Thoracic aorta (tissue), 2 donors: ENCODE results near the gene CTCFL. TPM values are rescaled to one million over a fixed set of nuclear protein-coding genes. Genes with fewer than 3 reads are reported as not detected.

Source experiments
- ATAC-seq: fragments of 150-250 bp; one replicate; pipeline ENCODE4 v1.8.0; 2017; ENCODE audit warnings: low read depth; ENCODE audit not compliant: insufficient number of reproducible peaks, low FRiP score
- DNase-seq: peaks from one replicate; pipeline ENCODE4 v3.0.0-alpha.2; 2020; ENCODE audit warnings: low spot score
- H3K27ac ChIP-seq, 2 donors: fragments of 200-600 bp; sonication (generic); 1 replicate in 1 of 2; 2 replicates in 1 of 2; pipeline ENCODE4 v1.5.1; 2016; ENCODE audit warnings: mild to moderate bottlenecking in 2 of 2, moderate library complexity in 2 of 2
- H3K27me3 ChIP-seq: fragments of 200-600 bp; sonication (generic); replicated peaks from 2 replicates; pipeline ENCODE4 v1.6.0; 2016; ENCODE audit warnings: mild to moderate bottlenecking; ENCODE audit not compliant: insufficient read depth
- H3K36me3 ChIP-seq: fragments of 200-600 bp; sonication (generic); one replicate; pipeline ENCODE4 v1.5.1; 2016
- H3K4me1 ChIP-seq, 2 donors: fragments of 200-600 bp; sonication (generic); 1 replicate in 1 of 2; 2 replicates in 1 of 2; pipeline versions ENCODE4 v1.5.1 to v1.6.0; 2016; ENCODE audit warnings: low read depth in 2 of 2, mild to moderate bottlenecking in 1 of 2; ENCODE audit not compliant: control insufficient read depth in 1 of 2
- H3K4me3 ChIP-seq: fragments of 200-600 bp; sonication (generic); 2 replicates; pipeline ENCODE4 v1.5.1; 2016; ENCODE audit warnings: mild to moderate bottlenecking
- H3K9me3 ChIP-seq: fragments of 200-600 bp; sonication (generic); 2 replicates; pipeline ENCODE4 v1.5.1; 2016
- CTCF ChIP-seq: fragments of 200-600 bp; sonication (generic); IDR thresholded peaks from one replicate; pipeline ENCODE4 v1.5.1; 2019; ENCODE audit warnings: antibody characterized with exemption
- total RNA-seq, 2 donors: library from RNA; depleted of rRNA; stranded (reverse); fragments of >200 nt; gene quantifications; one replicate each; pipeline versions ENCODE4 v1.1.0 to v1.2.3, GENCODE V29; 2016

Gene CTCFL
- total RNA-seq, 2 donors from 2014 or later, result not detected

- no peak for TF ChIP-seq CTCF
- H3K36me3 ChIP-seq, result no peaks in the 10 kb centered on the region
- DNase-seq (no peak), ATAC-seq (no peak)
- peaks cover 2 to 16% of the 10 kb centered on the region in 2 donors for H3K4me1 ChIP-seq
- H3K27me3 ChIP-seq, result no peaks in the 10 kb centered on the region
- no peak overlapping the region for H3K4me3 ChIP-seq
- no peak overlapping the region for H3K27ac ChIP-seq
- no peaks in the 10 kb centered on the region for H3K9me3 ChIP-seq
Observed at GRCh38 chr20:57462781-57463180, 62.2 kb downstream of the CTCFL start.

GRCh38 chr20:57461726-57462125, 63.2 kb downstream of the CTCFL start:
- ATAC-seq (no peak), DNase-seq (no peak)
- Histone ChIP-seq H3K4me1 (peaks cover 10 to 24% of the 10 kb centered on the region in 2 donors), H3K36me3 (no peaks in the 10 kb centered on the region), H3K27me3 (no peaks in the 10 kb centered on the region), H3K4me3 (no peak overlapping the region), H3K27ac (no peak overlapping the region), H3K9me3 (no peaks in the 10 kb centered on the region)
- TF ChIP-seq CTCF, result no peak

- Histone ChIP-seq H3K27me3 (no peaks in the 10 kb centered on the region), H3K4me1 (peaks cover 10 to 24% of the 10 kb centered on the region in 2 donors), H3K4me3 (no peak overlapping the region), H3K9me3 (no peaks in the 10 kb centered on the region), H3K36me3 (no peaks in the 10 kb centered on the region), H3K27ac (no peak overlapping the region)
- ATAC-seq (no peak), DNase-seq (no peak)
- TF ChIP-seq CTCF, result no peak
Observed at GRCh38 chr20:57460781-57461465, 64.0 kb downstream of the CTCFL start.

GRCh38 chr20:57459897-57460296, 65.0 kb downstream of the CTCFL start:
- Histone ChIP-seq H3K27me3 (no peaks in the 10 kb centered on the region), H3K4me1 (peaks cover 10 to 24% of the 10 kb centered on the region in 2 donors), H3K36me3 (no peaks in the 10 kb centered on the region), H3K9me3 (no peaks in the 10 kb centered on the region), H3K4me3 (no peak overlapping the region), H3K27ac (no peak overlapping the region)
- ATAC-seq (no peak), DNase-seq (no peak)
- no peak for TF ChIP-seq CTCF

- no peak for TF ChIP-seq CTCF
- ATAC-seq, result no peak
- no peak overlapping the region for H3K27ac ChIP-seq
- no peaks in the 10 kb centered on the region for H3K9me3 ChIP-seq
- H3K4me3 ChIP-seq, result no peak overlapping the region
- DNase-seq, result no peak
- H3K36me3 ChIP-seq, result no peaks in the 10 kb centered on the region
- peaks cover 10 to 24% of the 10 kb centered on the region in 2 donors for H3K4me1 ChIP-seq
- H3K27me3 ChIP-seq, result no peaks in the 10 kb centered on the region
Observed at GRCh38 chr20:57459278-57459677, 65.7 kb downstream of the CTCFL start.
